GM12878 (cell line): Measurements from ENCODE around the gene HHIP. TPM values are rescaled to one million over a fixed set of nuclear protein-coding genes. Genes with fewer than 3 reads are reported as not detected.

ENCODE experiments used
- ATAC-seq: fragments of 200-7000 bp; cut with Tn5 transposase; 3 replicates; pipeline ENCODE4 v1.9.1; 2020; ENCODE audit warnings: mild to moderate bottlenecking, moderate library complexity
- BruUV-seq: library from RNA; stranded (reverse); fragments of 400-500 nt; replicated peaks from 2 replicates; lab custom pipeline; 2021; lab: Mats Ljungman, UMichigan
- CTCF ChIA-PET: fragments of 300-600 bp; sonication (Branson Sonifier 250); formaldehyde crosslinking; extraction: SDS; loops from one replicate; lab custom pipeline; 2021; ENCODE audit warnings: inconsistent platforms; lab: Yijun Ruan, JAX
- POLR2A ChIA-PET: fragments of 350-600 bp; formaldehyde crosslinking; extraction: SDS; loops from one replicate; lab custom pipeline; 2021; ENCODE audit warnings: inconsistent platforms; lab: Charles Lee
- RAD21 ChIA-PET: fragments of 300-600 bp; sonication (Branson Sonifier 250); formaldehyde crosslinking; loops from one replicate; lab custom pipeline; 2023; ENCODE audit warnings: antibody characterized with exemption; ENCODE audit not compliant: unreplicated experiment; lab: Charles Lee
- SMC1A ChIA-PET: fragments of 300-600 bp; sonication (Branson Sonifier 250); formaldehyde crosslinking; loops from one replicate; lab custom pipeline; 2023; ENCODE audit not compliant: unreplicated experiment, uncharacterized antibody; lab: Charles Lee
- DNase-seq: peaks from one replicate; pipeline ENCODE4 v3.0.0-alpha.2; 2011; ENCODE audit warnings: low read depth, low spot score
- FAIRE-seq: peaks from 3 replicates; lab custom pipeline; 2011; peaks lifted over from hg19 to GRCh38; lab: Jason Lieb, UNC
- H2AFZ ChIP-seq: 2 replicates; pipeline ENCODE4 v1.6.0; 2011; ENCODE audit warnings: low read depth, low read length, control low read depth; ENCODE audit not compliant: control insufficient read depth
- H3K27ac ChIP-seq: 2 replicates; pipeline ENCODE4 v1.5.1; 2011; ENCODE audit warnings: control low read depth; ENCODE audit not compliant: control insufficient read depth, insufficient read depth
- H3K27me3 ChIP-seq, 2 experiments: replicated peaks in 1 of 2; 2 replicates each; pipeline versions ENCODE4 v1.6.0 to v1.6.1; 2011; ENCODE audit warnings: low read length in 1 of 2; ENCODE audit not compliant: control insufficient read depth in 2 of 2, insufficient read depth in 2 of 2
- H3K36me3 ChIP-seq, 2 experiments: 2 replicates each; pipeline ENCODE4 v1.5.1; 2011; ENCODE audit warnings: low read length in 1 of 2; ENCODE audit not compliant: control insufficient read depth in 2 of 2, insufficient read depth in 2 of 2
- H3K4me1 ChIP-seq: 2 replicates; pipeline ENCODE4 v1.6.1; 2011; ENCODE audit warnings: mild to moderate bottlenecking, low read length, moderate library complexity, mixed read lengths; ENCODE audit not compliant: control insufficient read depth, insufficient read depth
- H3K4me2 ChIP-seq: 2 replicates; pipeline ENCODE4 v1.6.0; 2011; ENCODE audit warnings: control low read depth; ENCODE audit not compliant: control insufficient read depth, insufficient read depth
- H3K4me3 ChIP-seq: fragments of 200-600 bp; sonication (generic); 2 replicates; pipeline ENCODE4 v1.5.1; 2016
- H3K79me2 ChIP-seq: 2 replicates; pipeline ENCODE4 v1.6.0; 2011; ENCODE audit warnings: low read length; ENCODE audit not compliant: control insufficient read depth, insufficient read depth
- H3K9ac ChIP-seq: 2 replicates; pipeline ENCODE4 v1.8.0; 2011; ENCODE audit warnings: low read length, control low read depth, mixed read lengths; ENCODE audit not compliant: control insufficient read depth, insufficient read depth
- H3K9me3 ChIP-seq: replicated peaks from 3 replicates; pipeline ENCODE4 v1.5.1; 2011; ENCODE audit warnings: mild to moderate bottlenecking, low read length; ENCODE audit not compliant: control insufficient read depth, insufficient read depth
- H4K20me1 ChIP-seq: 2 replicates; pipeline ENCODE4 v1.6.0; 2011; ENCODE audit not compliant: control insufficient read depth, insufficient read depth
- BCL11A ChIP-seq: IDR thresholded peaks from 2 replicates; pipeline ENCODE4 v1.6.1; 2011; ENCODE audit warnings: low read depth, low read length
- EED ChIP-seq: sonication (generic); IDR thresholded peaks from 2 replicates; pipeline ENCODE4 v1.6.1; 2016; ENCODE audit warnings: antibody characterized with exemption, low read depth
- RAD21 ChIP-seq: IDR thresholded peaks from 2 replicates; pipeline ENCODE4 v1.6.1; 2011; ENCODE audit warnings: mild to moderate bottlenecking, low read depth, low read length, moderate library complexity; ENCODE audit not compliant: insufficient read depth
- RCOR1 ChIP-seq: conservative IDR thresholded peaks from 2 replicates; pipeline ENCODE4 v1.6.1; 2012; ENCODE audit warnings: low read depth, low read length, improper control_type of control experiment
- REST ChIP-seq: IDR thresholded peaks from 2 replicates; pipeline ENCODE4 v1.6.1; 2012; ENCODE audit warnings: mild to moderate bottlenecking, low read depth, low read length
- WGBS: methylation state at CpG from one replicate; pipeline ENCODE4 v1.1.6; 2016; ENCODE audit warnings: low lambda C conversion rate; ENCODE audit not compliant: insufficient replicate concordance, insufficient coverage; ENCODE audit errors: missing lambda C conversion rate; 5-methylcytosine and 5-hydroxymethylcytosine counted together
- in situ Hi-C: fragments of 300-500 bp; cut with MboI; formaldehyde crosslinking; loops from 9 replicates; pipeline ENCODE4 v1.14.3; 2018; ENCODE audit warnings: mixed read lengths
- intact Hi-C: fragments of 100-400 bp; cut with micrococcal nuclease; formaldehyde crosslinking; loops from one replicate; pipeline ENCODE4 v1.14.2; 2022; ENCODE audit not compliant: unreplicated experiment
- polyA plus RNA-seq, 11 experiments: library from polyadenylated mRNA; depleted of rRNA in 4 of 11; unstranded in 6 of 11; stranded (reverse) in 5 of 11; fragments of >200 nt; fragmentation: Nextera tagmentation in 4 of 11; fragmentation: Illumina TruSeq in 1 of 11; extraction: Ambion mirVana in 4 of 11; extraction: Trizol in 1 of 11; gene quantifications; 1 replicate in 1 of 11; 2 replicates in 10 of 11; pipeline versions ENCODE4 v1.2.1 to v1.2.3, GENCODE V29; 2011 to 2016; ENCODE audit warnings: inconsistent platforms in 2 of 11, missing spikeins in 2 of 11, low read depth in 1 of 11
- total RNA-seq, 4 experiments: library from RNA; depleted of rRNA in 3 of 4; stranded (reverse); fragments of >200 nt in 3 of 4; fragmentation: Illumina TruSeq in 1 of 4; extraction: Trizol in 1 of 4; gene quantifications; 2 replicates each; pipeline versions ENCODE4 v1.2.1 to v1.2.3, GENCODE V29; 2013 to 2021

HHIP gene
- total and polyA plus RNA-seq, 10 of the 15 experiments (the other 5 are each of a cell fraction or from before 2014, with no cell fraction given) = 0.06 to 0.56 (median 0.24) TPM; not detected in 1

- no peak for DNase-seq
- no peak for FAIRE-seq
- ChIA-PET CTCF (no interaction called here), SMC1A (no interaction called here), POLR2A (no interaction called here), RAD21 (no interaction called here)
- TF ChIP-seq RCOR1 (no peak), EED (no peak), RAD21 (no peak), REST (no peak), BCL11A (no peak)
- Histone ChIP-seq H3K27me3 (peaks cover 3 to 17% of the 10 kb centered on the region in 2 experiments; a peak in 3 of 4 replicates), H3K9ac (no peak overlapping the region), H2AFZ (no peak overlapping the region), H3K27ac (no peak overlapping the region), H3K4me1 (no peaks in the 10 kb centered on the region), H4K20me1 (no peaks in the 10 kb centered on the region), H3K4me3 (peak overlapping the region; percentile 8; the same call in 1 of the 2 replicates), H3K79me2 (no peaks in the 10 kb centered on the region), H3K9me3 (no peaks in the 10 kb centered on the region), H3K36me3 (no peaks in the 10 kb centered on the region), H3K4me2 (peak overlapping the region; percentile 26; the same call in 1 of the 2 replicates)
- 11% methylated on average over 22 of the region's 22 CpGs for WGBS
- peak; percentile 55 for ATAC-seq
- TSS peak; percentile 61 for BruUV-seq
- in situ Hi-C loops = no loop called here
- intact Hi-C loops = loop anchor here (5.0 kb wide), 2 partner anchors 141 to 416 kb away; no protein-coding TSS in a partner anchor
Measured at GRCh38 chr4:144646523-144647094, 653 bp downstream of the HHIP start.
